ENCODE data around the gene SLA2.

The SLA2 gene

GRCh38 chr20:36579996-36580545, 65.9 kb downstream of the SLA2 start:
- Histone ChIP-seq H3K36me3 (ENCODE audit: control insufficient read depth in 2 of 2, insufficient read depth in 2 of 2, low read length in 2 of 2) (peaks cover 15 to 19% of the 10 kb centered on the region in 2 donors), H3K4me1 (ENCODE audit: control insufficient read depth in 2 of 2, insufficient read depth in 2 of 2, low read length in 2 of 2) (peaks cover 4 to 7% of the 10 kb centered on the region in 2 donors), H3K9me3 (ENCODE audit: control insufficient read depth in 2 of 2, low read length in 2 of 2) (no peaks in the 10 kb centered on the region), H3K27me3 (ENCODE audit: control insufficient read depth in 2 of 2, insufficient read depth in 2 of 2, low read length in 2 of 2) (no peaks in the 10 kb centered on the region), H3K9ac (ENCODE audit: low read depth in 1 of 2, low read length in 2 of 2) (no peak overlapping the region), H3K27ac (ENCODE audit: low read depth in 2 of 2, low read length in 2 of 2) (no peak overlapping the region), H3K4me3 (ENCODE audit: low read length in 2 of 2) (no peak overlapping the region)

- H3K9ac ChIP-seq (ENCODE audit: low read depth in 1 of 2, low read length in 2 of 2) = no peak overlapping the region
- no peak overlapping the region for H3K4me3 ChIP-seq (ENCODE audit: low read length in 2 of 2)
- peaks cover 15 to 19% of the 10 kb centered on the region in 2 donors for H3K36me3 ChIP-seq (ENCODE audit: control insufficient read depth in 2 of 2, insufficient read depth in 2 of 2, low read length in 2 of 2)
Observed at GRCh38 chr20:36578356-36579041, 67.5 kb downstream of the SLA2 start.

GRCh38 chr20:36576081-36576445, 69.9 kb downstream of the SLA2 start:
- Histone ChIP-seq H3K36me3 (ENCODE audit: control insufficient read depth in 2 of 2, insufficient read depth in 2 of 2, low read length in 2 of 2) (peaks cover 10 to 11% of the 10 kb centered on the region in 2 donors), H3K9ac (ENCODE audit: low read depth in 1 of 2, low read length in 2 of 2) (no peak overlapping the region), H3K27me3 (ENCODE audit: control insufficient read depth in 2 of 2, insufficient read depth in 2 of 2, low read length in 2 of 2) (no peaks in the 10 kb centered on the region), H3K27ac (ENCODE audit: low read depth in 2 of 2, low read length in 2 of 2) (no peak overlapping the region), H3K4me1 (ENCODE audit: control insufficient read depth in 2 of 2, insufficient read depth in 2 of 2, low read length in 2 of 2) (peaks cover 7 to 13% of the 10 kb centered on the region in 2 donors), H3K4me3 (ENCODE audit: low read length in 2 of 2) (no peak overlapping the region), H3K9me3 (ENCODE audit: control insufficient read depth in 2 of 2, low read length in 2 of 2) (no peaks in the 10 kb centered on the region)

More at GRCh38 chr20:36578356-36579041, 67.5 kb downstream of the SLA2 start:
- Histone ChIP-seq H3K27me3 (ENCODE audit: control insufficient read depth in 2 of 2, insufficient read depth in 2 of 2, low read length in 2 of 2) (no peaks in the 10 kb centered on the region), H3K9me3 (ENCODE audit: control insufficient read depth in 2 of 2, low read length in 2 of 2) (no peaks in the 10 kb centered on the region), H3K27ac (ENCODE audit: low read depth in 2 of 2, low read length in 2 of 2) (no peak overlapping the region), H3K4me1 (ENCODE audit: control insufficient read depth in 2 of 2, insufficient read depth in 2 of 2, low read length in 2 of 2) (peaks cover 7 to 13% of the 10 kb centered on the region in 2 donors)

GRCh38 chr20:36574366-36575135, 71.4 kb downstream of the SLA2 start:
- Histone ChIP-seq H3K9me3 (ENCODE audit: control insufficient read depth in 2 of 2, low read length in 2 of 2) (no peaks in the 10 kb centered on the region), H3K4me1 (ENCODE audit: control insufficient read depth in 2 of 2, insufficient read depth in 2 of 2, low read length in 2 of 2) (peaks cover 7 to 13% of the 10 kb centered on the region in 2 donors), H3K36me3 (ENCODE audit: control insufficient read depth in 2 of 2, insufficient read depth in 2 of 2, low read length in 2 of 2) (peaks cover 2 to 3% of the 10 kb centered on the region in 2 donors), H3K9ac (ENCODE audit: low read depth in 1 of 2, low read length in 2 of 2) (peak overlapping the region; percentile 52 to 74), H3K27me3 (ENCODE audit: control insufficient read depth in 2 of 2, insufficient read depth in 2 of 2, low read length in 2 of 2) (no peaks in the 10 kb centered on the region), H3K27ac (ENCODE audit: low read depth in 2 of 2, low read length in 2 of 2) (peak overlapping the region; percentile 31 to 83), H3K4me3 (ENCODE audit: low read length in 2 of 2) (peak overlapping the region; percentile 69 to 71)

GRCh38 chr20:36573798-36574365, 72.1 kb downstream of the SLA2 start:
- peak overlapping the region; percentile 63 to 69 for H3K4me3 ChIP-seq (ENCODE audit: low read length in 2 of 2)
- H3K9ac ChIP-seq (ENCODE audit: low read depth in 1 of 2, low read length in 2 of 2) = peak overlapping the region; percentile 60 to 74
- peaks cover 7 to 13% of the 10 kb centered on the region in 2 donors for H3K4me1 ChIP-seq (ENCODE audit: control insufficient read depth in 2 of 2, insufficient read depth in 2 of 2, low read length in 2 of 2)
- no peaks in the 10 kb centered on the region for H3K9me3 ChIP-seq (ENCODE audit: control insufficient read depth in 2 of 2, low read length in 2 of 2)
- peak overlapping the region; percentile 78 to 83 for H3K27ac ChIP-seq (ENCODE audit: low read depth in 2 of 2, low read length in 2 of 2)
- no peaks in the 10 kb centered on the region for H3K36me3 ChIP-seq (ENCODE audit: control insufficient read depth in 2 of 2, insufficient read depth in 2 of 2, low read length in 2 of 2)
- no peaks in the 10 kb centered on the region for H3K27me3 ChIP-seq (ENCODE audit: control insufficient read depth in 2 of 2, insufficient read depth in 2 of 2, low read length in 2 of 2)

- Histone ChIP-seq H3K4me3 (ENCODE audit: low read length in 2 of 2) (peak within 1 kb of the TSS; percentile 69 to 71), H3K27me3 (ENCODE audit: control insufficient read depth in 2 of 2, insufficient read depth in 2 of 2, low read length in 2 of 2) (no peaks in the 10 kb centered on the region), H3K4me1 (ENCODE audit: control insufficient read depth in 2 of 2, insufficient read depth in 2 of 2, low read length in 2 of 2) (peaks cover 7 to 13% of the 10 kb centered on the region in 2 donors), H3K9ac (ENCODE audit: low read depth in 1 of 2, low read length in 2 of 2) (peak within 1 kb of the TSS; percentile 74 to 76), H3K9me3 (ENCODE audit: control insufficient read depth in 2 of 2, low read length in 2 of 2) (no peaks in the 10 kb centered on the region), H3K36me3 (ENCODE audit: control insufficient read depth in 2 of 2, insufficient read depth in 2 of 2, low read length in 2 of 2) (no peaks in the 10 kb centered on the region), H3K27ac (ENCODE audit: low read depth in 2 of 2, low read length in 2 of 2) (peak within 1 kb of the TSS; percentile 78 to 83)
Observed at GRCh38 chr20:36573103-36573797, 72.7 kb downstream of the SLA2 start, which contains the start of gene TGIF2. Gene TGIF2, plus strand, starts transcription at chr20:36573597. Its CDS starts 5,178 bp downstream, at chr20:36578775.

GRCh38 chr20:36572701-36573102, 73.3 kb downstream of the SLA2 start:
- no peaks in the 10 kb centered on the region for H3K36me3 ChIP-seq (ENCODE audit: control insufficient read depth in 2 of 2, insufficient read depth in 2 of 2, low read length in 2 of 2)
- no peaks in the 10 kb centered on the region for H3K27me3 ChIP-seq (ENCODE audit: control insufficient read depth in 2 of 2, insufficient read depth in 2 of 2, low read length in 2 of 2)
- H3K4me3 ChIP-seq (ENCODE audit: low read length in 2 of 2) = peak overlapping the region; percentile 69
- peaks cover 7 to 13% of the 10 kb centered on the region in 2 donors for H3K4me1 ChIP-seq (ENCODE audit: control insufficient read depth in 2 of 2, insufficient read depth in 2 of 2, low read length in 2 of 2)
- H3K9ac ChIP-seq (ENCODE audit: low read depth in 1 of 2, low read length in 2 of 2) = peak overlapping the region; percentile 46 to 76
- H3K9me3 ChIP-seq (ENCODE audit: control insufficient read depth in 2 of 2, low read length in 2 of 2) = no peaks in the 10 kb centered on the region
- peak overlapping the region; percentile 74 to 83 for H3K27ac ChIP-seq (ENCODE audit: low read depth in 2 of 2, low read length in 2 of 2)

- Histone ChIP-seq H3K4me1 (ENCODE audit: control insufficient read depth in 2 of 2, insufficient read depth in 2 of 2, low read length in 2 of 2) (peaks cover 7 to 13% of the 10 kb centered on the region in 2 donors), H3K9me3 (ENCODE audit: control insufficient read depth in 2 of 2, low read length in 2 of 2) (no peaks in the 10 kb centered on the region), H3K27ac (ENCODE audit: low read depth in 2 of 2, low read length in 2 of 2) (peak overlapping the region; percentile 74 to 83), H3K4me3 (ENCODE audit: low read length in 2 of 2) (no peak overlapping the region), H3K9ac (ENCODE audit: low read depth in 1 of 2, low read length in 2 of 2) (peak overlapping the region in 1 of 2 donors; percentile 24), H3K27me3 (ENCODE audit: control insufficient read depth in 2 of 2, insufficient read depth in 2 of 2, low read length in 2 of 2) (no peaks in the 10 kb centered on the region), H3K36me3 (ENCODE audit: control insufficient read depth in 2 of 2, insufficient read depth in 2 of 2, low read length in 2 of 2) (no peaks in the 10 kb centered on the region)
Observed at GRCh38 chr20:36571564-36572504, 74.2 kb downstream of the SLA2 start.
